GM19467 (cell line): ENCODE data around the gene KASH5.
"Not testable (repeated sequence)": the region's sequence is repeated elsewhere in the genome, so short reads cannot be mapped to it uniquely, and the experiment has no call there.

ENCODE experiments used
- ATAC-seq: cut with Tn5 transposase; IDR thresholded peaks from one replicate; pipeline ENCODE4 v1.9.1; 2021; ENCODE audit warnings: mild to moderate bottlenecking, moderate library complexity; ENCODE audit not compliant: unreplicated experiment

KASH5 gene

GRCh38 chr19:49453013-49453756 is 65.1 kb downstream of the KASH5 start, which contains the start of gene ALDH16A1:
ALDH16A1 (plus strand) TSS chr19:49453225; CDS start chr19:49453332, 107 bp downstream.
- ATAC-seq, result peak; percentile 79

GRCh38 chr19:49453757-49454240 is 65.8 kb downstream of the KASH5 start:
- ATAC-seq, result no peak

- ATAC-seq, result no peak
Measured at GRCh38 chr19:49455773-49456172, 67.7 kb downstream of the KASH5 start.

GRCh38 chr19:49456326-49456725 is 68.3 kb downstream of the KASH5 start:
- no peak for ATAC-seq

GRCh38 chr19:49458567-49458903 is 70.5 kb downstream of the KASH5 start:
- ATAC-seq, result no peak

GRCh38 chr19:49459388-49459787 is 71.3 kb downstream of the KASH5 start:
- ATAC-seq, result no peak

GRCh38 chr19:49461130-49461529 is 73.1 kb downstream of the KASH5 start:
- not testable (repeated sequence) for ATAC-seq

GRCh38 chr19:49461656-49462055 is 73.6 kb downstream of the KASH5 start:
- ATAC-seq, result no peak

- ATAC-seq, result no peak
Measured at GRCh38 chr19:49462492-49462891, 74.4 kb downstream of the KASH5 start.

GRCh38 chr19:49463960-49464740 is 76.1 kb downstream of the KASH5 start:
- ATAC-seq, result no peak

GRCh38 chr19:49465371-49465770 is 77.3 kb downstream of the KASH5 start:
- no peak for ATAC-seq
